PC-3 (cell line): Measurements from ENCODE around the gene RASD2. TPM values are rescaled to one million over a fixed set of nuclear protein-coding genes. Genes with fewer than 3 reads are reported as not detected.

Experiments
- ATAC-seq: fragments of 200-7000 bp; cut with Tn5 transposase; 2 replicates; pipeline ENCODE4 v1.9.1; 2020; ENCODE audit warnings: mild to moderate bottlenecking, moderate library complexity
- BruUV-seq: library from RNA; stranded (reverse); fragments of 400-500 nt; replicated peaks from 2 replicates; lab custom pipeline; 2021; lab: Mats Ljungman, UMichigan
- CTCF ChIA-PET: fragments of 300-600 bp; sonication (Branson Sonifier 250); formaldehyde crosslinking; loops from one replicate; lab custom pipeline; 2022; ENCODE audit warnings: antibody characterized with exemption; lab: Charles Lee
- POLR2A ChIA-PET: fragments of 300-600 bp; sonication (Branson Sonifier 250); formaldehyde crosslinking; loops from one replicate; lab custom pipeline; 2022; ENCODE audit warnings: antibody characterized with exemption; ENCODE audit not compliant: unreplicated experiment; lab: Charles Lee
- DNase-seq: peaks from one replicate; pipeline ENCODE4 v3.0.0-alpha.2; 2015
- H2AFZ ChIP-seq: fragments of 300-600 bp; sonication (generic); 2 replicates; pipeline ENCODE4 v1.6.0; 2016; ENCODE audit warnings: antibody characterized with exemption, low read length
- H3F3A ChIP-seq: fragments of 300-600 bp; sonication (generic); one replicate; pipeline ENCODE4 v1.6.0; 2017; ENCODE audit warnings: antibody characterized with exemption, low read length, control low read depth, mild to moderate bottlenecking; ENCODE audit not compliant: unreplicated experiment
- H3K27ac ChIP-seq: fragments of 300-600 bp; sonication (generic); 2 replicates; pipeline ENCODE4 v1.5.1; 2016; ENCODE audit warnings: mild to moderate bottlenecking, low read length
- H3K27me3 ChIP-seq: fragments of 300-600 bp; sonication (generic); 2 replicates; pipeline ENCODE4 v1.6.1; 2016; ENCODE audit warnings: low read length, mixed read lengths
- H3K36me3 ChIP-seq: fragments of 300-600 bp; sonication (generic); 2 replicates; pipeline ENCODE4 v1.6.1; 2016; ENCODE audit warnings: low read depth, mixed run types, low read length, mixed read lengths
- H3K4me1 ChIP-seq: fragments of 300-600 bp; sonication (generic); 2 replicates; pipeline ENCODE4 v1.5.1; 2016; ENCODE audit warnings: low read length; ENCODE audit not compliant: insufficient read depth
- H3K4me2 ChIP-seq: fragments of 300-600 bp; sonication (generic); 2 replicates; pipeline ENCODE4 v1.6.0; 2016; ENCODE audit warnings: low read length
- H3K4me3 ChIP-seq: fragments of 300-600 bp; sonication (generic); 2 replicates; pipeline ENCODE4 v1.5.1; 2016; ENCODE audit warnings: mild to moderate bottlenecking, low read length, mixed read lengths
- H3K79me2 ChIP-seq: fragments of 300-600 bp; sonication (generic); 2 replicates; pipeline ENCODE4 v1.6.1; 2017; ENCODE audit warnings: low read length, mixed read lengths
- H3K9ac ChIP-seq: fragments of 300-600 bp; sonication (generic); 2 replicates; pipeline ENCODE4 v1.6.0; 2016; ENCODE audit warnings: mild to moderate bottlenecking, low read length
- H3K9me2 ChIP-seq: fragments of 300-600 bp; sonication (generic); replicated peaks from 2 replicates; pipeline ENCODE4 v1.6.1; 2016; ENCODE audit warnings: mixed run types, low read length, mixed read lengths
- H3K9me3 ChIP-seq: fragments of 300-600 bp; sonication (generic); 2 replicates; pipeline ENCODE4 v1.6.1; 2016; ENCODE audit warnings: low read length, mixed read lengths
- H4K20me1 ChIP-seq: fragments of 300-600 bp; sonication (generic); 2 replicates; pipeline ENCODE4 v1.6.1; 2016; ENCODE audit warnings: low read length, mixed read lengths
- EZH2 ChIP-seq: fragments of 300-600 bp; sonication (generic); IDR thresholded peaks from one replicate; pipeline ENCODE4 v1.6.1; 2017; ENCODE audit warnings: antibody characterized with exemption, mild to moderate bottlenecking, low read length; ENCODE audit not compliant: unreplicated experiment
- EZH2phosphoT487 ChIP-seq: fragments of 300-600 bp; sonication (generic); IDR thresholded peaks from 2 replicates; pipeline ENCODE4 v1.6.1; 2018; ENCODE audit warnings: mild to moderate bottlenecking, antibody characterized with exemption, low read length, borderline replicate concordance
- intact Hi-C: fragments of 100-400 bp; cut with micrococcal nuclease; formaldehyde crosslinking; loops from 2 replicates; pipeline ENCODE4 v1.9.0; 2023
- total RNA-seq: library from RNA; depleted of rRNA; stranded (reverse); fragments of >200 nt; gene quantifications from 2 replicates; pipeline ENCODE4 v1.2.3, GENCODE V29; 2014
- TF ChIP-seq, protein P1 (sequence below): fragments of 300-600 bp; sonication (generic); conservative IDR thresholded peaks from 2 replicates; pipeline ENCODE4 v1.5.1; 2017; ENCODE audit warnings: antibody characterized with exemption, low read depth, mild to moderate bottlenecking, low read length

The RASD2 gene
- total RNA-seq, 1 experiment from 2014 or later: 0.07 TPM

DNA sequence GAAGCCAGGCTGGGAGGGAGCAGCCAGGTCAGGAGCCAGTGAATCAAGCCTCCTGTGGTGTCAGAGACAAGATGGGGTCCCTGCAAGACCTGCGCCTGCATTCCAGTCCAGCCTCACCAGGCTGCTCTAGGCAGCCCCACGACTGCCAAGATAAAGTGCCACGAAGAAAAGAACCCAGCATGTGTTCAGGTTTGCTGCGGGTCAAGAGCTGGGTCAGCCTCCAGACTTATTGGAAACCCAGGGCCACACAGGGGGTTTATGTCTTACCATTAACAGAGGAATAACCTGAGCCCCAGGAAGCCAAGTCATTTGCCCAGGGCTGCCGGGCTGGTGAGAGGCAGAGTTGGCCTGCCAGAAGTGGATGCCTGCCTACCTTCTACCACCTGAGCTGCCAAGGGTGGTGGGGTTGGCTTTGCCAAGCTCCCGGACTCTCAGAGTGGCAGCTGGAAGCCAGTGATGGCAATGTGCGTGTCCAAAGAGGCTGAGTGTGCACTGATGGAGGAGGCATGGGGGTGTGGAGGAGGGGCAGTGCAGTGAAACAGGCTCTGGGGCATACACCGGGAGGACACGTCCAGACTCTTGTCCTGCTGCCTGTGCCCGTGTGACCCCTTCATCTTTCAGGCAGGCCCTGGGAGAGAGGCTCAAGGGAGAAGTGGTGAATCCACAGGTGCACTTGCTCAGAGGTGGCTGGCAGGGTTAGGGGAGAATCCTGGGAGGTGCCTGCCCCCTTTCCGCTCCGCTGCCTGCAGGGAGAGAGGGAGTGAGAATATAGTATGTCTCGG is 1.7 kb downstream of the RASD2 start:
- Histone ChIP-seq H4K20me1 (no peaks in the 10 kb centered on the region), H3K4me2 (no peak overlapping the region), H3K9me2 (no peaks in the 10 kb centered on the region), H3K27me3 (no peaks in the 10 kb centered on the region), H3F3A (no peaks in the 10 kb centered on the region), H3K36me3 (no peaks in the 10 kb centered on the region), H3K9ac (no peak overlapping the region), H3K4me3 (no peak overlapping the region), H3K27ac (no peak overlapping the region), H3K9me3 (no peaks in the 10 kb centered on the region), H2AFZ (no peak overlapping the region), H3K4me1 (no peaks in the 10 kb centered on the region), H3K79me2 (no peaks in the 10 kb centered on the region)
- no peak for ATAC-seq
- no TSS peak for BruUV-seq
- POLR2A ChIA-PET: no interaction called here
- no peak for DNase-seq
- intact Hi-C loops: no loop called here
- CTCF ChIA-PET: interaction anchor here (0.7 kb wide), 1 partner anchor 191 kb away, joined by 3 read pairs; no protein-coding TSS in a partner anchor
- TF ChIP-seq EZH2 (no peak), EZH2phosphoT487 (no peak)
- TF ChIP-seq, protein P1, sequence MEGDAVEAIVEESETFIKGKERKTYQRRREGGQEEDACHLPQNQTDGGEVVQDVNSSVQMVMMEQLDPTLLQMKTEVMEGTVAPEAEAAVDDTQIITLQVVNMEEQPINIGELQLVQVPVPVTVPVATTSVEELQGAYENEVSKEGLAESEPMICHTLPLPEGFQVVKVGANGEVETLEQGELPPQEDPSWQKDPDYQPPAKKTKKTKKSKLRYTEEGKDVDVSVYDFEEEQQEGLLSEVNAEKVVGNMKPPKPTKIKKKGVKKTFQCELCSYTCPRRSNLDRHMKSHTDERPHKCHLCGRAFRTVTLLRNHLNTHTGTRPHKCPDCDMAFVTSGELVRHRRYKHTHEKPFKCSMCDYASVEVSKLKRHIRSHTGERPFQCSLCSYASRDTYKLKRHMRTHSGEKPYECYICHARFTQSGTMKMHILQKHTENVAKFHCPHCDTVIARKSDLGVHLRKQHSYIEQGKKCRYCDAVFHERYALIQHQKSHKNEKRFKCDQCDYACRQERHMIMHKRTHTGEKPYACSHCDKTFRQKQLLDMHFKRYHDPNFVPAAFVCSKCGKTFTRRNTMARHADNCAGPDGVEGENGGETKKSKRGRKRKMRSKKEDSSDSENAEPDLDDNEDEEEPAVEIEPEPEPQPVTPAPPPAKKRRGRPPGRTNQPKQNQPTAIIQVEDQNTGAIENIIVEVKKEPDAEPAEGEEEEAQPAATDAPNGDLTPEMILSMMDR: no peak

DNA sequence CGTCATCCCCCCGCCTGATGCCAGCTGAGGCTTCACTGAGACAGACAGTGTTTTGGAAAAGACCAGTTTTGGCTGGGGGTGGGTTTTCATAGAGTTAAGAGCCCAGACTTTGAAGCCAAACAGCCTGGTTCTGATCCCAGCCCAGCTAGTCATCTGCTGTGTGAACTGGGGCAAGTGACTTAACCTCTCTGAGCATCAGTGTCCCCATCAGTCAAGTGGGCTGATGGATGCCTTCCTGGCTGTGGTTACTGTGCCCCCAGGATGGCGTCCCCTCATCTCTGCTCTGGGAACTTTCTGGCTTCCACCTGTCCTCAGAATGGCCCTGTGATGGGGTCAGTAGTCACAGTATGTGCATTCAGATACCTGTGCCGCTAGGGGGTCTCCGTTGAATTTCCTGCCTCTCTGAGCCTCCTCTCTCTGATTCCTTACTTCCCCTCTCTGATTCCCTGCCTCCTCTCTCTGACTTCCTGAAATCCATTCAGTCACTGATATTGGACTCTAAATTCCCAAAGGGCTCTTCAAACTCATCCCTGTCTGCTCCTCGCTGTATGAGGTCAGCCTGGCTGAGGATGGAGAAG is 2.4 kb downstream of the RASD2 start:
- intact Hi-C loops: no loop called here
- ChIA-PET POLR2A (no interaction called here), CTCF (interaction anchor here (0.7 kb wide), 1 partner anchor 192 kb away, joined by 3 read pairs; no protein-coding TSS in a partner anchor)
- Histone ChIP-seq H3F3A (no peaks in the 10 kb centered on the region), H2AFZ (no peak overlapping the region), H3K9ac (no peak overlapping the region), H3K27me3 (no peaks in the 10 kb centered on the region), H4K20me1 (no peaks in the 10 kb centered on the region), H3K4me2 (no peak overlapping the region), H3K27ac (no peak overlapping the region), H3K9me2 (no peaks in the 10 kb centered on the region), H3K4me3 (no peak overlapping the region), H3K79me2 (no peaks in the 10 kb centered on the region), H3K4me1 (no peaks in the 10 kb centered on the region), H3K9me3 (no peaks in the 10 kb centered on the region), H3K36me3 (no peaks in the 10 kb centered on the region)
- BruUV-seq: no TSS peak
- TF ChIP-seq EZH2: no peak
- no peak for TF ChIP-seq EZH2phosphoT487
- TF ChIP-seq, protein P1: no peak
- ATAC-seq (no peak), DNase-seq (no peak)

DNA sequence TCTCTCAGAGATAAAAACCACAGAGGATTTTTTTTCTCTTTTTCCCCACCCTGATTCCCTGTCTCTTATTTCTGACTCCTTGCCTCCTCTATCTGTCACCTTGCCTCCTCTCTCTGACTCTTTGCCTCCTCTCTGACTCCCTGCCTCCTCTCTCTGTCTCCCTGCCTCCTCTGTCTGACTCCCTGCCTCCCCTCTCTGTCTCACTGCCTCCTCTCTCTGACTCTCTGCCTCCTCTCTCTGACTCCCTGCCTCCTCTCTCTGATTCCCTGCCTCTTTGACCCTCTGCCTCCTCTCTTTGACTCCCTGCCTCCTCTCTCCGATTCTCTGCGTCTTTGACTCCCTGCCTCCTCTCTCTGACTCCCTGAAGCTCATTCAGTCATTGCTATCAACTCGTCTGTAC is 3.1 kb downstream of the RASD2 start:
- TF ChIP-seq, protein P1: no peak
- TF ChIP-seq EZH2 (no peak), EZH2phosphoT487 (no peak)
- ATAC-seq (no peak), DNase-seq (no peak)
- CTCF ChIA-PET: no interaction called here
- no peaks in the 10 kb centered on the region for H4K20me1 ChIP-seq
- H3K4me1 ChIP-seq: no peaks in the 10 kb centered on the region
- no peak overlapping the region for H3K9ac ChIP-seq
- no peak overlapping the region for H3K4me3 ChIP-seq
- no peak overlapping the region for H3K27ac ChIP-seq
- BruUV-seq: no TSS peak
- H3K27me3 ChIP-seq: no peaks in the 10 kb centered on the region
- H3F3A ChIP-seq: no peaks in the 10 kb centered on the region
- no peaks in the 10 kb centered on the region for H3K9me2 ChIP-seq
- no peak overlapping the region for H2AFZ ChIP-seq
- no peaks in the 10 kb centered on the region for H3K9me3 ChIP-seq
- no peaks in the 10 kb centered on the region for H3K36me3 ChIP-seq
- H3K79me2 ChIP-seq: no peaks in the 10 kb centered on the region
- intact Hi-C loops: no loop called here
- POLR2A ChIA-PET: no interaction called here
- no peak overlapping the region for H3K4me2 ChIP-seq
